GM18498 (cell line): ENCODE data around the gene ACKR4.
"Not testable (repeated sequence)": the region's sequence is repeated elsewhere in the genome, so short reads cannot be mapped to it uniquely, and the experiment has no call there.

Source experiments
- ATAC-seq: cut with Tn5 transposase; IDR thresholded peaks from one replicate; pipeline ENCODE4 v1.9.1; 2021; ENCODE audit warnings: mild to moderate bottlenecking, moderate library complexity; ENCODE audit not compliant: unreplicated experiment

The ACKR4 gene

DNA sequence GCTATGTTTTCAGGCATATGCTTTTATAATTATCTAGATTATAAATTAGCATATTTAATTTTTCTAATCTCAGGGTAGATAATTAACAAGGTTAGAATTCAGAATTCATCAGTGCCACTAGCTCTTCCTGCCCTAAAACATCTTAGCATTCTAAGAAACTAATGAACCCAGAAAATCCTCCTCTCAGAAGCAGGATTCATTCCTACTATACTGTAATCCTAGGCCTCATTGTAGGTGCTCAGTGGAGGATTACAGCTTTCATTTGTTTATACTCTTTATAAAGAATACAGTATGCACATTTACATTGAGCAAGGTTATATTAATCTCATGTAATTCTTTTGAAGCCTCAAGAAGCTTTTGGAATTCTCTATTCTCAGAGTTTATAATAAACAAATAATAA, 41.6 kb downstream of the ACKR4 start:
- no peak for ATAC-seq

- not testable (repeated sequence) for ATAC-seq
These were observed 44.4 kb downstream of the ACKR4 start for GRCh38 chr3:132641427-132641826.

- no peak for ATAC-seq
These were observed 44.9 kb downstream of the ACKR4 start for GRCh38 chr3:132641837-132642538.

DNA sequence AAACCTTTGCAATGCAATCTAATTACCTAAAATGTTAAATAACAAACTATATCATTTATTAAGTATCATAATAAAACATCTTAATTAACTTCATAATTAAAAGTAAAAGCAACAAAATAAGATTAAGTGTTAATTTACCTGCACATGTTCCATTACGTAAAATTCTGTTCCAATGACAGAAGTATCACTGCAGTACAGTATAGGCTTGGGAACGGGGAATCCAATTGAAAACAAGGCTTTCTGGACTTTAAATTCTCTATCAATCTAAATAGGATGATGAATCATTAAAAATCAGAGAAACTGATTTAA, 45.4 kb downstream of the ACKR4 start:
- no peak for ATAC-seq

GRCh38 chr3:132643366-132643765, 46.3 kb downstream of the ACKR4 start:
- ATAC-seq = no peak

DNA sequence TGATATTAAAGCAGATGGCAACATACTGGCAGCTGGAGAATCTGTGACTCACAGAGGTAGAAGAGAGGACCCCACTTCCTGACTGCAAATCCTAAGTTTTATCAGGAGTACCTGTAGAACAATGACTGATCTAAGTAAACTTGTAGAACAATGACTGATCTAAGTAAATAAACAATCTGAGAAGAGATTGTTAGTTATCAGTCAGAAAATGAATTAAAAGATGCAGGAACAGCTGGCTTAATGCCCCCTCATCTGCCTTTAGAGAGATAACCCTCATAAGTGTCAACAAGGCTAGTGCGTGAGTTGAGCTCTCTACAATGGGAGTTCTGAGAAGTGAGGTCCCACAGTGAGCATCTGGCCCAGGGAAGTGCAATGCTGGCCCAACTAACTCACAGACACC, 48.0 kb downstream of the ACKR4 start:
- no peak for ATAC-seq

- ATAC-seq = no peak
These were observed 53.1 kb downstream of the ACKR4 start for GRCh38 chr3:132650153-132650552.
